Measurements from ENCODE around the gene PDE4A. TPM values are rescaled to one million over a fixed set of nuclear protein-coding genes. Genes with fewer than 3 reads are reported as not detected.

Gene PDE4A
- total RNA-seq, 2 donors from 2014 or later: 14.5 to 46.6 TPM

GRCh38 chr19:10505583-10506229 is 85.4 kb downstream of the PDE4A start:
- H3K9me3 Mint-ChIP-seq: no peaks in the 10 kb centered on the region
- H3K4me3 Mint-ChIP-seq: peak overlapping the region; percentile 7
- peak in 1 of 2 donors; percentile 43 for ATAC-seq
- no peaks in the 10 kb centered on the region for H3K36me3 Mint-ChIP-seq
- peaks cover 28 to 30% of the 10 kb centered on the region in 2 donors for H3K4me1 Mint-ChIP-seq (ENCODE audit: low read depth in 2 of 2)
- DNase-seq (ENCODE audit: low spot score): peak; percentile 78
- peak overlapping the region in 1 of 2 donors; percentile 75 for H3K27ac Mint-ChIP-seq
- H3K27me3 Mint-ChIP-seq: no peaks in the 10 kb centered on the region

GRCh38 chr19:10508036-10508435 is 87.7 kb downstream of the PDE4A start:
- ATAC-seq: no peak
- DNase-seq (ENCODE audit: low spot score): no peak
- peak overlapping the region in 1 of 2 donors; percentile 84 for H3K27ac Mint-ChIP-seq
- peaks cover 1% of the 10 kb centered on the region for H3K36me3 Mint-ChIP-seq
- no peak overlapping the region for H3K4me3 Mint-ChIP-seq
- H3K4me1 Mint-ChIP-seq (ENCODE audit: low read depth in 2 of 2): peaks cover 24 to 25% of the 10 kb centered on the region in 2 donors
- H3K27me3 Mint-ChIP-seq: no peaks in the 10 kb centered on the region
- no peaks in the 10 kb centered on the region for H3K9me3 Mint-ChIP-seq

DNA sequence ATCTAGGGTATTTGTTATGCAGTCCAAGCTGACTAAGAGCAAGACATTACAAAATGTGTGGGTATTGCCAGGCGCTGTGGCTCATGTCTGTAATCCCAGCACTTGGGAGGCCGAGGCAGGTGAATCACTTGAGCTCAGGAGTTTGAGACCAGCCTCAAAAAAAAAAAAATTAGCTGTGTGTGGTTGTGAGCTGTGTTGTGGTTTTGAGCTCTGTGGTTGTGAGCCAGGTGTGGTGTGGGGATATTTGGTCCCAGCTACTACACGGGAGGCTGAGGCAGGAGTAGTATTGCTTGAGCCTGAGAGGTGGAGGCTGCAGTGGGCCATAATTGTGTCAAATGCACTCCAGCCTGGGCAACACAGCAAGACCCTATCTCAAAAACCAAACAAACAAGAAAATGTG is 88.4 kb downstream of the PDE4A start:
- H3K27me3 Mint-ChIP-seq: no peaks in the 10 kb centered on the region

DNA sequence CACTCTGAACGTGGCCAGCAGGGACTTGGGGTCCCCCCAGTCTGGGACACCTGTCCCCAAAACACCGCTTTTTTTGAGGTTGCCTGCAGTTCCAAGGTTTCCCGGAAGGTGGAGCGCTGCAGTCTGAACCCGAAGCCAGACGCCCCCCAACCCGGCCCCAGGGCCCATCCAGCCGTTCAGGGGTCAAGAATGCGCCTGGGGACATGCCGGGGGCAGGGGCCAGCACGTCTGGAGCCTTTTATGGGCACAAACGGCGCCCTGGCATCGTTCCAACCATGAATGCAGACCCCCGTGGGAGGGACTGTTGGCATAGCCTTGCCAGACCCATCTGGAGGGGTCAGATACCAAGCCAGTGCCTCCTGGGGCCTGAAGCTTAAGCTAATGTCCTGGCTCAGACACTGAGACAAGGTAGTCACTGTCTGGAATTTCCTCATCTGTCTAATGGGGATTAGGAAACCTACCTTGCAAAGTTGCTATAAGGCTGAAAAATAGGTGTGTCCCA is 90.0 kb downstream of the PDE4A start:
- Mint-ChIP-seq H3K9me3 (no peaks in the 10 kb centered on the region), H3K4me3 (no peak overlapping the region), H3K4me1 (ENCODE audit: low read depth in 2 of 2) (peaks cover 32 to 37% of the 10 kb centered on the region in 2 donors), H3K27me3 (no peaks in the 10 kb centered on the region), H3K36me3 (peaks cover 8% of the 10 kb centered on the region), H3K27ac (peak overlapping the region in 1 of 2 donors; percentile 84)
- DNase-seq (ENCODE audit: low spot score) (peak; percentile 73), ATAC-seq (no peak)

More for the DNA sequence above, 88.4 kb downstream of the PDE4A start:
- Mint-ChIP-seq H3K9me3 (no peaks in the 10 kb centered on the region), H3K4me1 (ENCODE audit: low read depth in 2 of 2) (peaks cover 26 to 28% of the 10 kb centered on the region in 2 donors), H3K36me3 (peaks cover 8% of the 10 kb centered on the region), H3K4me3 (peak overlapping the region; percentile 41), H3K27ac (peak overlapping the region; percentile 66 to 84)
- no peak for DNase-seq (ENCODE audit: low spot score)
- ATAC-seq: peak; percentile 73 to 75

GRCh38 chr19:10513223-10513622 is 92.9 kb downstream of the PDE4A start:
- Mint-ChIP-seq H3K27ac (peak overlapping the region; percentile 70 to 73), H3K36me3 (peaks cover 8% of the 10 kb centered on the region)
- no peak for ATAC-seq

DNA sequence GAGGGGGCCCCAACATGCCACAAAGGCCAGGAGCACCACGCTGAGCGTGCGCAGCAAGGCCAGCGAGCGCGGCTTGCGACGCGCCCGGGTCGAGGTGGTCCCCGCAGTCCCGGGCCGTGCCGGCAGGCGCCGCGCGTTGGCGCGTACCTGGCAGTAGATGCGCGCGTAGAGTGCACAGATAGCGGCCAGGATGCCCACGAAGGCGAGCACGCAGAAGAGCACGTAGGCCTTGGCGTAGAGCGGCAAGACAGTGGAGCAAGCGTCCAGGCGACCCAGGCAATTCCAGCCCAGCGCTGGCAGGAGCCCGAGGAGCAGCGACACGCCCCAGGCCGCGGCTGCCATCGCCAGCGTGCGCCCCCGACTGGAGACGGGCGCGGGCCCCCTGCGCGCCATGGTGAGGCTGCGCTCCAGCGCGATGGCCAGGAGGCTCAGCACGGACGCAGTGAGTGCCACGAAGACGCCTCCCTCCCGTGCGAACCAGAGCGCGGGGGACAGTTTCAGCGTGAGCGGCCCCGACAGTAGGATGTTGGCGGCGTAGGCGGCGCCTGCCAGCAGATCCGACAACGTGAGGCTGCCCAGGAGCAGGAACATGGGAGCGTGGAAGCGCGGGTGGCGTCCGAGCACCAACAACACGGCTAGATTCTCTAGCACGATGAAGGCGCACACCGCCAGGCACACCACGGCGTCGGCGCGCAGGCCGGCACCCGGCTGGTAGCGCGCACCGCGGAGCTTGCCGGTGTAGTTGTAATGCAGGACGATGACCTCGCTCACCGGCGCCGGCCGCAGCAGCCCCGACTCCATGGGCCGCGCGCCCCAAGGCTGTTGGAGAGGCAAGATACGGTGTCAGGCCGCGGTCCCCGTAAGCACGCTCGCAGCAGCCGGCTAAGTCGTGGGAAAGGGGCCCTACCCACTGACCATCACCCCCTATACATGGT is 94.1 kb downstream of the PDE4A start:
- ATAC-seq (peak; percentile 34 to 52), DNase-seq (ENCODE audit: low spot score) (peak; percentile 70)
- Mint-ChIP-seq H3K9me3 (no peaks in the 10 kb centered on the region), H3K4me3 (peak overlapping the region; percentile 87), H3K36me3 (peaks cover 8% of the 10 kb centered on the region), H3K27me3 (no peaks in the 10 kb centered on the region), H3K27ac (peak overlapping the region; percentile 73 to 74), H3K4me1 (ENCODE audit: low read depth in 2 of 2) (peaks cover 49 to 50% of the 10 kb centered on the region in 2 donors)

More at GRCh38 chr19:10513223-10513622, 92.9 kb downstream of the PDE4A start:
- Mint-ChIP-seq H3K9me3 (no peaks in the 10 kb centered on the region), H3K27me3 (no peaks in the 10 kb centered on the region), H3K4me3 (peak overlapping the region; percentile 87), H3K4me1 (ENCODE audit: low read depth in 2 of 2) (peaks cover 43 to 46% of the 10 kb centered on the region in 2 donors)
- no peak for DNase-seq (ENCODE audit: low spot score)

GRCh38 chr19:10516064-10516385 is 95.7 kb downstream of the PDE4A start:
- ATAC-seq (peak; percentile 77 to 82), DNase-seq (ENCODE audit: low spot score) (peak; percentile 90)
- H3K27ac Mint-ChIP-seq: peak overlapping the region; percentile 73 to 74
- peak overlapping the region; percentile 87 for H3K4me3 Mint-ChIP-seq
- peaks cover 8% of the 10 kb centered on the region for H3K36me3 Mint-ChIP-seq
- no peaks in the 10 kb centered on the region for H3K9me3 Mint-ChIP-seq
- H3K27me3 Mint-ChIP-seq: no peaks in the 10 kb centered on the region
- H3K4me1 Mint-ChIP-seq (ENCODE audit: low read depth in 2 of 2): peaks cover 54 to 56% of the 10 kb centered on the region in 2 donors

GRCh38 chr19:10516671-10517286 is 96.4 kb downstream of the PDE4A start:
- peak overlapping the region; percentile 73 to 74 for H3K27ac Mint-ChIP-seq
- peaks cover 56% of the 10 kb centered on the region in 2 donors for H3K4me1 Mint-ChIP-seq (ENCODE audit: low read depth in 2 of 2)
- peak overlapping the region; percentile 87 for H3K4me3 Mint-ChIP-seq
- peak; percentile 56 to 57 for ATAC-seq
- H3K36me3 Mint-ChIP-seq: peaks cover 8% of the 10 kb centered on the region
- peak; percentile 77 for DNase-seq (ENCODE audit: low spot score)
- H3K27me3 Mint-ChIP-seq: no peaks in the 10 kb centered on the region
- H3K9me3 Mint-ChIP-seq: no peaks in the 10 kb centered on the region

DNA sequence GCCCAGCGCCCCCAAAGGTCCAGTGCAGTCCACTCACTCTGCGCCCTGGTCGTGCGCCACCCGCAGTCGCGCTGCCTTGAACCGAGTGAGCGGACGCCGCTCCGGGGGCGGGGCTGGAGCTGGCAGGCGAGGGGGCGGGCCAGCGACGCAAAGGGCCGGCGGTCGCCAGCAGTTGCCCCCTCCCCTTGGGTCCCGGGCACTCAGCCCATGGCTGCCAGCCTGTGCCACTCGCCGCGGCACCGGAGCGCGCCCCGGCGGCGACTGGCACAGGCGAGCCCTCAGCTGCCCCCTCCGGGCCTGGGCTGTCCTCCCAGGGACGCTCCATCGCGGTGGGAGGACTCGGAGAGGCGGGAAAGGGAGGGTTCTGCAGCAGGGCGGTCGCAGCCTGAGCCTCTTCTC is 97.0 kb downstream of the PDE4A start, which contains the start of gene S1PR5:
S1PR5 (minus strand) TSS at position 87 of the 399 bp plus-strand sequence. CDS start 2,436 bp downstream, outside the sequence.
- peak within 1 kb of the TSS; percentile 87 for H3K4me3 Mint-ChIP-seq
- no peaks in the 10 kb centered on the region for H3K27me3 Mint-ChIP-seq
- DNase-seq (ENCODE audit: low spot score) (peak; percentile 82), ATAC-seq (peak; percentile 57 to 66)
- H3K9me3 Mint-ChIP-seq: no peaks in the 10 kb centered on the region
- peak within 1 kb of the TSS; percentile 73 to 86 for H3K27ac Mint-ChIP-seq
- H3K36me3 Mint-ChIP-seq: peaks cover 8% of the 10 kb centered on the region
- peaks cover 56 to 61% of the 10 kb centered on the region in 2 donors for H3K4me1 Mint-ChIP-seq (ENCODE audit: low read depth in 2 of 2)

DNA sequence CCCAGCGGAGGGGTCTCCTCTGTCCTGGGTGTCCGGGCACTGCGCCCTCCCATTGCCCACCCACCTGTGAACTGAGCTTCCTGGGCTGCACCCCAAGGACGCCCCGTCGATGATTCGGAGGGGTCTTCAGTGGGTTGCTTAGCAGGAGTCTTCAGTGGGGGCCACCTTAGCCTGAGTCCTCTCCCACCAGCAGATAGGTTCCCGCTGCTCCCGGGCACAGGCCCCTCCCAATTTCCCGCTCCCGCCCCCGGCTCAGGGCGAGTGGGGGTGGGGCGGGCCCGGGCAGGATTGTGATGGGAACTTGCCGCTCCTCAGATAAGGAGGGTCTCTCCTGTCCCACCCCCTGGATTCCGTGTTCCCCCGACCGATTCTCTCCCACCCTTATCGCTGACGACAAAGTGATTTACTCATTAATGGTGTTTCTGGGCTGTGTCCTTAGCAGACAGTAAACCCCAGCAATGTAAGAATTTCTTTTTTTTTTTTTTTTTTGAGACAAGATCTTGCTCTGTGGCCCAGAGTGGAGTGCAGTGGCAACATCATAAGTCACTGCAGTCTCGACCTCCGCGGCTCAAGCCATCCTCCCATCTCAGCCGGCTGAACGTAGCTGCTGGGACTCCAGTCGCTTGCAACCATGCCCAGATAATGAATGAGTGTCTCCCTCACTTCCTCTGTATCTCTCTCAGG is 97.6 kb downstream of the PDE4A start:
- H3K4me3 Mint-ChIP-seq: peak overlapping the region; percentile 82
- ATAC-seq (peak in 1 of 2 donors; percentile 8), DNase-seq (ENCODE audit: low spot score) (peak; percentile 67)
- peaks cover 53 to 63% of the 10 kb centered on the region in 2 donors for H3K4me1 Mint-ChIP-seq (ENCODE audit: low read depth in 2 of 2)
- peak overlapping the region; percentile 64 to 86 for H3K27ac Mint-ChIP-seq
- peaks cover 8% of the 10 kb centered on the region for H3K36me3 Mint-ChIP-seq
- no peaks in the 10 kb centered on the region for H3K27me3 Mint-ChIP-seq
- no peaks in the 10 kb centered on the region for H3K9me3 Mint-ChIP-seq

DNA sequence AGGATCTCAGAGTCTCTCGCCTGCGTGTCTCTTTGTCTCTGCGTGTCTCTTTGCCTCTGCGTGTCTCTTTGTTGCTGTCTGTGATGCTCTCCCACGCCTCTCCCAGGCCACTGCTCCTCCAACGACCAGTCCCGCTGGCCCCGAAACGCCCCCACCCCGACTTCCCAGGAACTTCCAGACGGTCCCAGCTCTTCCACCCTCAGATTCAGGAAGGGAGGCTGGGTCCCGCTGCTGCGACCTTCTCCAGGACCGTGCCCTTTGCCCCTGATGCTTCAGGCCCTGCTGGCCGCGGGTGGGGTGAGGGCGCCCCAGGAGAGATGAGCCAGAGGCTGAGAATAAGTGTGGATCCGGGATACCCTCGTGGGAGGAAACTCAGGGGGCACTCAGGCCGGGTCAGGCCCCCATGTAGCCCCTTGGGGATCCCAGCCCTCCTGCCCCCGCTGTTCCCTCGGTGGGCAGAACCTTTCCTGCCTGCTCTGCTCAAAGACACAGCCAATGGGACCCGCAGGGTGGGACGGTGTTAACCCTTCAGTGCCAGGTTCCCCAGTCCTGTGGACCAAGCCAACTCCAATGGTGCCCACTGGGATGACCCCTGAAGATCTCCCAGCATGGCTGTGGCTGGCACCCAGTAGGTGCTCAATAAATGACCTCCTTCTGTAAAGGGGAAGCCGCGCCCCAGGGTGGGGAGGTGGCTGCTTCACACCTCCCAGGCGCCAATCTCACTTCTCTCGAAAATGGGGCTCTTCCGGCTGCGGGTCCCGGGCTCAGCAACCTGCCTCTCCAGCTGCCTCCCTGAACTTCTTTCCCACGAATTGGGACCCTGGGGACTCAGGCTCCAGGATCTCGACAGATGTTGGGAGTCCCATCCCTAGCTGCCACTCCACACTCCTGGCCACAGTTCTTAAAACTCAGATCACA is 98.4 kb downstream of the PDE4A start:
- no peaks in the 10 kb centered on the region for H3K27me3 Mint-ChIP-seq
- peaks cover 45 to 59% of the 10 kb centered on the region in 2 donors for H3K4me1 Mint-ChIP-seq (ENCODE audit: low read depth in 2 of 2)
- H3K9me3 Mint-ChIP-seq: no peaks in the 10 kb centered on the region
- DNase-seq (ENCODE audit: low spot score) (peak; percentile 75), ATAC-seq (peak in 1 of 2 donors; percentile 32)
- H3K36me3 Mint-ChIP-seq: peaks cover under 1% of the 10 kb centered on the region
- H3K4me3 Mint-ChIP-seq: peak overlapping the region; percentile 82
- H3K27ac Mint-ChIP-seq: peak overlapping the region; percentile 64 to 86

Data from natural killer cell treated with Interleukin-12 subunit alpha and Interleukin-12 subunit beta and Interleukin-15 and Interleukin-18, amount 100 ng/mL, for 72 hours (primary cell).